Liver (tissue), 3 donors: Measurements from ENCODE around the gene UIMC1.

Experiments used
- CTCF ChIP-seq: fragments of 150-350 bp; IDR thresholded peaks from 2 replicates; pipeline ENCODE4 v1.5.1; 2017; ENCODE audit warnings: improper control_type of control experiment, low read depth, low read length; ENCODE audit not compliant: missing input control
- MAX ChIP-seq: IDR thresholded peaks from 2 replicates; pipeline ENCODE4 v1.6.1; 2016; ENCODE audit warnings: antibody characterized with exemption
- RXRA ChIP-seq, 2 donors: IDR thresholded peaks; 2 replicates each; pipeline ENCODE4 v1.6.1; 2017 to 2018; ENCODE audit warnings: antibody characterized with exemption in 2 of 2, mild to moderate bottlenecking in 1 of 2
- TAF1 ChIP-seq: conservative IDR thresholded peaks from 2 replicates; pipeline ENCODE4 v1.6.1; 2016; ENCODE audit warnings: antibody characterized with exemption, mild to moderate bottlenecking
- donor health status: healthy.
- donor health status: healthy.

- TF ChIP-seq RXRA (IDR thresholded peaks at IDR 0.05) (no peak), CTCF (no peak), MAX (no peak), TAF1 (no peak)
Observed at GRCh38 chr5:176918613-176919012, 88.0 kb downstream of the UIMC1 start.
